ENCODE measurements around the gene TSN. TPM values are rescaled to one million over a fixed set of nuclear protein-coding genes. Genes with fewer than 3 reads are reported as not detected.

Gene TSN
- total RNA-seq, 1 experiment from 2014 or later = 91.5 TPM

- CTCF ChIA-PET = no interaction called here
- POLR2A ChIA-PET = no interaction called here
- H3K79me2 ChIP-seq (ENCODE audit: insufficient read depth, low read length) = no peaks in the 10 kb centered on the region
- RAD21 ChIA-PET (ENCODE audit: low non-redundant PET in 1 of 2, low total read pairs in 2 of 2, uncharacterized antibody in 2 of 2, unreplicated experiment in 2 of 2) = no interaction called here
- no peaks in the 10 kb centered on the region for H3K9me2 ChIP-seq (ENCODE audit: insufficient read depth)
- no peak overlapping the region for H3K27ac ChIP-seq (ENCODE audit: low read depth, low read length)
- H3K4me3 ChIP-seq (replicated peaks in 1 of 2; ENCODE audit: low read depth in 1 of 2, low read length in 2 of 2) = no peak overlapping the region
- TF ChIP-seq JUND (IDR thresholded peaks at IDR 0.05) = no peak
- TF ChIP-seq ELF1 (IDR thresholded peaks at IDR 0.05; ENCODE audit: borderline replicate concordance, low read depth) = no peak
- TF ChIP-seq CBX3 (IDR thresholded peaks at IDR 0.05; ENCODE audit: low read depth) = no peak
- no peak for TF ChIP-seq EZH2phosphoT487 (IDR thresholded peaks at IDR 0.05; ENCODE audit: borderline replicate concordance)
- TF ChIP-seq SIN3A (IDR thresholded peaks at IDR 0.05; ENCODE audit: low read depth) = no peak
- TF ChIP-seq FOSL1 (IDR thresholded peaks at IDR 0.05; ENCODE audit: low read depth) = no peak
- TF ChIP-seq CEBPB (IDR thresholded peaks at IDR 0.05; ENCODE audit: low read depth) = no peak
- TF ChIP-seq CTCF (IDR thresholded peaks at IDR 0.05 in 2 of 3, conservative IDR thresholded peaks at IDR 0.05 in 1 of 3; ENCODE audit: borderline replicate concordance in 1 of 3, insufficient read depth in 1 of 3, low read depth in 2 of 3, low read length in 2 of 3) = no peak
- TF ChIP-seq YY1 (IDR thresholded peaks at IDR 0.05; ENCODE audit: extremely low read depth, insufficient replicate concordance, low read depth, low read length) = no peak
- no peak for TF ChIP-seq POLR2AphosphoS5 (IDR thresholded peaks at IDR 0.05; ENCODE audit: low read depth, low read length)
- TF ChIP-seq SRF (IDR thresholded peaks at IDR 0.05; ENCODE audit: low read depth) = no peak
- TF ChIP-seq ZFX (IDR thresholded peaks at IDR 0.05) = no peak
- no peak for TF ChIP-seq TCF7L2 (IDR thresholded peaks at IDR 0.05; ENCODE audit: borderline replicate concordance, extremely low read depth, insufficient read depth, insufficient read length)
- TF ChIP-seq MAX (IDR thresholded peaks at IDR 0.05) = no peak
- TF ChIP-seq ZBTB33 (IDR thresholded peaks at IDR 0.05; ENCODE audit: extremely low read depth, insufficient replicate concordance, low read length) = no peak
- no peak for TF ChIP-seq ZNF274 (IDR thresholded peaks at IDR 0.05; ENCODE audit: low read depth, low read length)
- TF ChIP-seq EZH2 (IDR thresholded peaks at IDR 0.05) = no peak
- TF ChIP-seq EGR1 (IDR thresholded peaks at IDR 0.05; ENCODE audit: low read depth) = no peak
- DNase-seq (ENCODE audit: low read depth, low spot score) = no peak
- no TSS peak for BruUV-seq (replicated peaks)
- no peak overlapping the region for H3K9ac ChIP-seq (ENCODE audit: low read length)
- no peak overlapping the region for H2AFZ ChIP-seq (ENCODE audit: low read depth, low read length, poor library complexity, severe bottlenecking)
- H3K9me3 ChIP-seq (ENCODE audit: control insufficient read depth in 1 of 2, insufficient read depth in 1 of 2, low read depth in 1 of 2, low read length in 2 of 2) = no peaks in the 10 kb centered on the region
- no peaks in the 10 kb centered on the region for H3K36me3 ChIP-seq (ENCODE audit: control insufficient read depth in 1 of 2, insufficient read depth in 2 of 2, low read length in 2 of 2)
- H3K4me2 ChIP-seq (ENCODE audit: low read length) = no peak overlapping the region
- no peak for ATAC-seq
- no peaks in the 10 kb centered on the region for H3K27me3 ChIP-seq (ENCODE audit: insufficient read depth, low read length)
- intact Hi-C loops (cut with micrococcal nuclease) = no loop called here
- H3K4me1 ChIP-seq (ENCODE audit: control insufficient read depth in 1 of 2, insufficient read depth in 2 of 2, low read length in 2 of 2) = peaks cover 5 to 14% of the 10 kb centered on the region in 2 experiments; a peak in 2 of 4 replicates
- H4K20me1 ChIP-seq (ENCODE audit: insufficient read depth) = no peaks in the 10 kb centered on the region
Observed at GRCh38 chr2:121776885-121777698, 21.6 kb downstream of the TSN start.
